ENCODE results near the gene RER1. TPM values are rescaled to one million over a fixed set of nuclear protein-coding genes. Genes with fewer than 3 reads are reported as not detected.

Gene RER1
- total RNA-seq, 1 donor from 2014 or later: 197 TPM

DNA sequence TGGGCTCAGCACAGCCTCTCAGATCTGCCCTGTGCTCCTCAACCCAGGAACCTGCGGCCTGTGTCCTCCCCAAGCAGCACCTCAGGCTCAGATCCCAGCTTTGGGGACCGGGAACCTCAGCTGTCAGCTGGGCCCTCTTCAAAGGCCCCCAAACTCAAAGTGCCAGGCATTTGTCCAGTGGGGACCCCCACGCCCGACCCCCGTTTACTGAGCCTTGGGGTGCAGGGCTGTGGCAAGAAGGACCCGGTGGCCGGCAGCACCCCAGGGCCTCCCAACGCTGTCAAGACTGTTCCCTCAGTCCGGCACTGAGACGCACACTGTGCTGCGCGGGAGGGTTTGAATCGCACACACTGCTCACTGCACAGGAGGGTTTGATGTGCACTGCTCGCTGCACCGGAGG, 35.2 kb upstream of the RER1 start:
- Histone ChIP-seq H3K36me3 (ENCODE audit: insufficient read depth, low read length) (no peaks in the 10 kb centered on the region), H3K9me3 (ENCODE audit: insufficient read depth, low read depth, low read length) (no peaks in the 10 kb centered on the region), H3K79me2 (ENCODE audit: insufficient read depth, low read length) (no peaks in the 10 kb centered on the region), H3K27me3 (ENCODE audit: insufficient read depth, low read length) (no peaks in the 10 kb centered on the region), H4K20me1 (ENCODE audit: insufficient read depth, low read length) (no peaks in the 10 kb centered on the region), H3K9ac (ENCODE audit: low read length) (no peak overlapping the region), H2AFZ (ENCODE audit: low read depth, low read length) (no peak overlapping the region), H3K27ac (ENCODE audit: low read depth, low read length) (no peak overlapping the region), H3K4me3 (ENCODE audit: insufficient read depth, low read depth, low read length) (no peak overlapping the region), H3K4me1 (ENCODE audit: insufficient read depth, low read length) (no peaks in the 10 kb centered on the region), H3K4me2 (ENCODE audit: low read length) (no peak overlapping the region)
- H3K27ac Mint-ChIP-seq (ENCODE audit: unreplicated experiment): no peak overlapping the region
- no peak for FAIRE-seq
- TF ChIP-seq, protein P1, sequence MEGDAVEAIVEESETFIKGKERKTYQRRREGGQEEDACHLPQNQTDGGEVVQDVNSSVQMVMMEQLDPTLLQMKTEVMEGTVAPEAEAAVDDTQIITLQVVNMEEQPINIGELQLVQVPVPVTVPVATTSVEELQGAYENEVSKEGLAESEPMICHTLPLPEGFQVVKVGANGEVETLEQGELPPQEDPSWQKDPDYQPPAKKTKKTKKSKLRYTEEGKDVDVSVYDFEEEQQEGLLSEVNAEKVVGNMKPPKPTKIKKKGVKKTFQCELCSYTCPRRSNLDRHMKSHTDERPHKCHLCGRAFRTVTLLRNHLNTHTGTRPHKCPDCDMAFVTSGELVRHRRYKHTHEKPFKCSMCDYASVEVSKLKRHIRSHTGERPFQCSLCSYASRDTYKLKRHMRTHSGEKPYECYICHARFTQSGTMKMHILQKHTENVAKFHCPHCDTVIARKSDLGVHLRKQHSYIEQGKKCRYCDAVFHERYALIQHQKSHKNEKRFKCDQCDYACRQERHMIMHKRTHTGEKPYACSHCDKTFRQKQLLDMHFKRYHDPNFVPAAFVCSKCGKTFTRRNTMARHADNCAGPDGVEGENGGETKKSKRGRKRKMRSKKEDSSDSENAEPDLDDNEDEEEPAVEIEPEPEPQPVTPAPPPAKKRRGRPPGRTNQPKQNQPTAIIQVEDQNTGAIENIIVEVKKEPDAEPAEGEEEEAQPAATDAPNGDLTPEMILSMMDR (IDR thresholded peaks at IDR 0.05; ENCODE audit: insufficient read depth, low read depth, low read length): no peak
- H3K9me3 Mint-ChIP-seq (ENCODE audit: unreplicated experiment): peaks cover 2% of the 10 kb centered on the region
- peaks cover 6% of the 10 kb centered on the region for H3K36me3 Mint-ChIP-seq (ENCODE audit: low read depth, unreplicated experiment)
- H3K27me3 Mint-ChIP-seq (ENCODE audit: low read depth, unreplicated experiment): peaks cover 10% of the 10 kb centered on the region
- no peaks in the 10 kb centered on the region for H3K4me1 Mint-ChIP-seq (ENCODE audit: low read depth, unreplicated experiment)
- H3K4me3 Mint-ChIP-seq (ENCODE audit: unreplicated experiment): no peak overlapping the region
- DNase-seq (ENCODE audit: low read depth): no peak

DNA sequence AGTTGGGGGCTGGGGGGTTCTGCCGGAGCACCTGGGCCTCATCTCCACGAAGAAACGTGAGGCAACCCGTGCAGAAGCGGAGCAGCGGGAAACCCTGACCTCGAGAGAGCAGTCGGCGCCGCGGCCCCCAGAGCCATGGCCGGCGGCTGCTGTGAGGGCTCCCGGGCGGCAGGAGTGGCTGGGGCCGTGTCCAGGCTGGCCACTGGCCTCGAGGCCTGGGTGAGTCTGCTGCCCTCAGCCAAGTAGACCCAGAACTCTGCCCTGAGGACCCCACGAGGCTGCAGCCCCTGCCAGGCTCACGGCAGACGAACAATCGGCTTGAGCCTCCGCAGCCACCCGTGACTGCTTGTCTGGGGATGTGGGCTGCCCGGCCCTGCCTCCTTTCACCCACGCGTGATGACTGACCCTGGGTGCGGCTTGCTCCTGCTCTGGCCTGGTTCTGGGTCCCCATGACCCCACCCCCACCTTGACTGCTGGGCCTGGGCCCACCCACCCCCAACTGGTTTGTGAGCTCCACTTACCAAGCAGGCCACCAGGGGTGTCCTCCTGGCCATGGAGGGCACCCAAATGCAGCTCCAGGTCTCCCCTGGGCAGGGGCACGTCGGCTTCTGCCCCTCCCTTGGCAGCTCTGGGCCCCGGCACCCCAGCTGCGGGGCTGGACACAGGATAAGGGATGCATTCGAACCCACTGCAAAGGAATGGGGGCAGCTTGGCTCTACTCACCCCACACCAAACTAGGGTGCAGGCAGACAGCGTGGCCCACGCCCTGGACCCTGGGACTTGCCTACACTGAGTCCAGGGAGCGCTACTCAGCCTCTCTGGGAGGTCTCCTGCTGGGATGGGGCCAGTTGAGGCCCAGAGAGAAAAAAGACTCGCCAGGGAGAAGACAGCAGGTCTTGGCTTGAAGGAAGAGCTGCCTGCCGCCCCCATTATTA, 34.5 kb upstream of the RER1 start:
- no peaks in the 10 kb centered on the region for H3K9me3 ChIP-seq (ENCODE audit: insufficient read depth, low read depth, low read length)
- Mint-ChIP-seq H3K4me1 (ENCODE audit: low read depth, unreplicated experiment) (no peaks in the 10 kb centered on the region), H3K4me3 (ENCODE audit: unreplicated experiment) (no peak overlapping the region), H3K36me3 (ENCODE audit: low read depth, unreplicated experiment) (peaks cover 6% of the 10 kb centered on the region), H3K27me3 (ENCODE audit: low read depth, unreplicated experiment) (peaks cover 8% of the 10 kb centered on the region), H3K9me3 (ENCODE audit: unreplicated experiment) (peaks cover 4% of the 10 kb centered on the region), H3K27ac (ENCODE audit: unreplicated experiment) (no peak overlapping the region)
- H3K27me3 ChIP-seq (ENCODE audit: insufficient read depth, low read length): no peaks in the 10 kb centered on the region
- no peaks in the 10 kb centered on the region for H4K20me1 ChIP-seq (ENCODE audit: insufficient read depth, low read length)
- no peak overlapping the region for H3K4me2 ChIP-seq (ENCODE audit: low read length)
- TF ChIP-seq, protein P1 (IDR thresholded peaks at IDR 0.05; ENCODE audit: insufficient read depth, low read depth, low read length): no peak
- TF ChIP-seq EZH2 (IDR thresholded peaks at IDR 0.05; ENCODE audit: insufficient read depth, low read length): no peak
- no peak for DNase-seq (ENCODE audit: low read depth)
- FAIRE-seq: no peak
- H3K4me3 ChIP-seq (ENCODE audit: insufficient read depth, low read depth, low read length): no peak overlapping the region
- no peaks in the 10 kb centered on the region for H3K4me1 ChIP-seq (ENCODE audit: insufficient read depth, low read length)
- no peak overlapping the region for H3K9ac ChIP-seq (ENCODE audit: low read length)
- no peak overlapping the region for H3K27ac ChIP-seq (ENCODE audit: low read depth, low read length)
- no peaks in the 10 kb centered on the region for H3K36me3 ChIP-seq (ENCODE audit: insufficient read depth, low read length)
- no peak overlapping the region for H2AFZ ChIP-seq (ENCODE audit: low read depth, low read length)
- no peaks in the 10 kb centered on the region for H3K79me2 ChIP-seq (ENCODE audit: insufficient read depth, low read length)

DNA sequence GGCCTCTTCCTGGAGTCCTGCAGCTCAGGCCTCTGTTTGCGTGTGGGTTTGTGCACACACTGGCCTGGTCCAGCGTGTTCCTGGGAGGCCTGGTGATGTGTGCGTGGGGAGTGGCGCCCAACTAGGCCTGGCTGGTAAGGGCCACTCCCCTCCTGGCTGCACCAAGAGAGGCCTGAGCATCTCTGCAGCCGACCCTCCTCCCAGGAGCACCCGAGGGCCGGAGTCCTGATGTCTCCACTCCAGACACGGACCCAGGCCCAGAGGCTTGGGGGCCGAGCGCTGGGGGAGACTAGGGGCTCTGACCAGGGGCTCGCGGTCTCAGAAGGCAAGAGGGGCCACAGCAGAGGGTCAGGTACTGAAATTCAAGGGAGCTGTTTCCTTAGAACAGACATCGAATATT, 33.6 kb upstream of the RER1 start:
- H4K20me1 ChIP-seq (ENCODE audit: insufficient read depth, low read length): no peaks in the 10 kb centered on the region
- H2AFZ ChIP-seq (ENCODE audit: low read depth, low read length): no peak overlapping the region
- H3K9ac ChIP-seq (ENCODE audit: low read length): no peak overlapping the region
- FAIRE-seq (no peak), DNase-seq (ENCODE audit: low read depth) (no peak)
- Mint-ChIP-seq H3K4me1 (ENCODE audit: low read depth, unreplicated experiment) (no peaks in the 10 kb centered on the region), H3K27ac (ENCODE audit: unreplicated experiment) (no peak overlapping the region), H3K36me3 (ENCODE audit: low read depth, unreplicated experiment) (peaks cover 6% of the 10 kb centered on the region), H3K9me3 (ENCODE audit: unreplicated experiment) (peaks cover 6% of the 10 kb centered on the region), H3K27me3 (ENCODE audit: low read depth, unreplicated experiment) (peaks cover 5% of the 10 kb centered on the region), H3K4me3 (ENCODE audit: unreplicated experiment) (no peak overlapping the region)
- no peak for TF ChIP-seq EZH2 (IDR thresholded peaks at IDR 0.05; ENCODE audit: insufficient read depth, low read length)
- TF ChIP-seq, protein P1 (IDR thresholded peaks at IDR 0.05; ENCODE audit: insufficient read depth, low read depth, low read length): no peak
- no peaks in the 10 kb centered on the region for H3K36me3 ChIP-seq (ENCODE audit: insufficient read depth, low read length)
- H3K4me1 ChIP-seq (ENCODE audit: insufficient read depth, low read length): no peaks in the 10 kb centered on the region
- no peak overlapping the region for H3K4me2 ChIP-seq (ENCODE audit: low read length)
- no peak overlapping the region for H3K27ac ChIP-seq (ENCODE audit: low read depth, low read length)
- H3K4me3 ChIP-seq (ENCODE audit: insufficient read depth, low read depth, low read length): no peak overlapping the region
- no peaks in the 10 kb centered on the region for H3K9me3 ChIP-seq (ENCODE audit: insufficient read depth, low read depth, low read length)
- H3K27me3 ChIP-seq (ENCODE audit: insufficient read depth, low read length): no peaks in the 10 kb centered on the region
- no peaks in the 10 kb centered on the region for H3K79me2 ChIP-seq (ENCODE audit: insufficient read depth, low read length)
